GM13977 (cell line): ENCODE results near the gene DNMBP.
"Not testable (repeated sequence)": the region's sequence is repeated elsewhere in the genome, so short reads cannot be mapped to it uniquely, and the experiment has no call there.

Experiments
- DNase-seq: peaks from one replicate; pipeline ENCODE4 v3.0.0; 2012; ENCODE audit warnings: low spot score
- in situ Hi-C: fragments of 300-500 bp; cut with MboI; formaldehyde crosslinking; loops from one replicate; pipeline ENCODE4 v1.12.0; 2022; ENCODE audit warnings: low sequenced_read_pairs, low pct_unique_long_range_greater_than_20kb, mixed read lengths, inconsistent platforms; ENCODE audit not compliant: unreplicated experiment
- TF ChIP-seq, protein P1 (sequence below): IDR thresholded peaks from 2 replicates; pipeline ENCODE4 v1.5.1; 2012; ENCODE audit warnings: mild to moderate bottlenecking, control low read depth; ENCODE audit not compliant: insufficient read depth; ENCODE audit errors: extremely low read depth, missing control alignments

Gene DNMBP

DNA sequence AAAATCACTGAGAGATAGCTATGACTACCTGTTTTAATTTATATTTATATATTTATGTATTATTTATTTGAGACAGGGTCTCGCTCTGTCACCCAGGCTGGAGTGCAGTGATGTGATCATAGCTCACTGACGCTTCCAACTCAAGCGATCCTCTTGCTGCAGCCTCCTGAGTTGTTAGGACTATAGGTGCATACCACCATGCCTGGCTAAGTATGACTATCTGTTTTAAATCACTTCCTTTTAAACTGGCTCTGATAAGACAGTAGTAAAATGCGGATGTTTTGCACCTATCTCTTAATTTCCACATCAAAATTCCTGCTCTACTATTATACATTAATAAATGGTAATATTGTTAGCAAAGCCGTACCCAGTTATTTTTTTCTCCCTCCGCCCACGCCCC, 41.8 kb downstream of the DNMBP start:
- in situ Hi-C loops, result no loop called here
- no peak for DNase-seq
- TF ChIP-seq, protein P1, sequence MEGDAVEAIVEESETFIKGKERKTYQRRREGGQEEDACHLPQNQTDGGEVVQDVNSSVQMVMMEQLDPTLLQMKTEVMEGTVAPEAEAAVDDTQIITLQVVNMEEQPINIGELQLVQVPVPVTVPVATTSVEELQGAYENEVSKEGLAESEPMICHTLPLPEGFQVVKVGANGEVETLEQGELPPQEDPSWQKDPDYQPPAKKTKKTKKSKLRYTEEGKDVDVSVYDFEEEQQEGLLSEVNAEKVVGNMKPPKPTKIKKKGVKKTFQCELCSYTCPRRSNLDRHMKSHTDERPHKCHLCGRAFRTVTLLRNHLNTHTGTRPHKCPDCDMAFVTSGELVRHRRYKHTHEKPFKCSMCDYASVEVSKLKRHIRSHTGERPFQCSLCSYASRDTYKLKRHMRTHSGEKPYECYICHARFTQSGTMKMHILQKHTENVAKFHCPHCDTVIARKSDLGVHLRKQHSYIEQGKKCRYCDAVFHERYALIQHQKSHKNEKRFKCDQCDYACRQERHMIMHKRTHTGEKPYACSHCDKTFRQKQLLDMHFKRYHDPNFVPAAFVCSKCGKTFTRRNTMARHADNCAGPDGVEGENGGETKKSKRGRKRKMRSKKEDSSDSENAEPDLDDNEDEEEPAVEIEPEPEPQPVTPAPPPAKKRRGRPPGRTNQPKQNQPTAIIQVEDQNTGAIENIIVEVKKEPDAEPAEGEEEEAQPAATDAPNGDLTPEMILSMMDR, result no peak

DNA sequence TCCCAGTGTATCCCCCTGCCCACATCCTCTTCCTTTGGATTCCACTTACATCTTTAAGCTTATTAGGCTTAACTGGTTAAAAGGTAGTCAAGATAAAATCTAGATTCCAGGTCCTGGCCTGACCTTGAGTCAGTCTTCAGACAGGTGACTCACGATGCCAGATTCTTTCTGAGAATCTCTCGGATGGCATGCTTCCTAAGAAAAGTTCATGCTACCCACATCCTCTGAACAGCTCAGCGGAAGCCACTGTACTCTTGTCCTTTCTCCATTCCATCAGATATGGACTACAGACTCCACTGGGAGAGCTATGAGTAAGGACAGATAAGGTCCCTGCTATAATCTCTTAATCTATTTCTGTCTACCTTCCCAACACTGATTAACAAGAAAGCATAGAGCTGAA, 43.4 kb downstream of the DNMBP start:
- TF ChIP-seq, protein P1, result no peak
- in situ Hi-C loops, result no loop called here
- no peak for DNase-seq

DNA sequence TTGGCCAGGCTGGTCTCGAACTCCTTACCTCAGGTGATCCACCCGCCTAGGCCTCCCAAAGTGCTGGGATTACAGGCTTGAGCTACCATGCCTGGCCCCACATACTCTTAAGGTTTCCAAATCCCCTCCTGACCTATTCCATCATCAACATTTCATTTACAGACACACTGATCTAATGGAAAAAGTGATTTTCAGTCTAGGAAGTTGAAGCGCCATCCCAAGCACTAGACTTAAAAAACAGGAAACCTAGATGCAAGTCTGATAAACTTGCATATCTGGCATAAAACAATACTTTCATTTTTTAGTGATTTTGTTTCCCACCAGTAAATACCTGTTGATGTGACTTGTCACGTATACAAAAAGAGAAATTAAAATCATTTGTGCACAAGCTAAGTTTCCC, 44.0 kb downstream of the DNMBP start:
- DNase-seq, result no peak
- in situ Hi-C loops, result no loop called here
- TF ChIP-seq, protein P1, result no peak

DNA sequence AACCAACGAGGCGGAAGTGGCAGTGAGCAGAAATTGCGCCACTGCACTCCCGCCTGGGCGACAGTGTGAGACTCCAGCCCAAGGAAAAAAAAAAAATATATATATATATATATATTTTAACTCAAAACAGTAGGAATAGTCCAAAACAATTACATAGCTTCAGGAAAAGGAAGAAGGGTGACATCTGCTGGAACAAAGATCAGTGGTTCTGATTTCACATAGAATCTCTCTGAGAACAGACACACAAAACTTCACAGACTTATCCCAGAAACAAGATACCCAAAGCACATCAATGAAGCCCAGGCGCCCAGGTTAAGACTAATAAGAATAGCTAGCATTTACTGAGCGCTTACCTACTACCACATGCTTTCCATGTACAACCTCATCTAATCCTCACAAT, 45.0 kb downstream of the DNMBP start:
- TF ChIP-seq, protein P1, result no peak
- in situ Hi-C loops, result no loop called here
- DNase-seq, result no peak

DNA sequence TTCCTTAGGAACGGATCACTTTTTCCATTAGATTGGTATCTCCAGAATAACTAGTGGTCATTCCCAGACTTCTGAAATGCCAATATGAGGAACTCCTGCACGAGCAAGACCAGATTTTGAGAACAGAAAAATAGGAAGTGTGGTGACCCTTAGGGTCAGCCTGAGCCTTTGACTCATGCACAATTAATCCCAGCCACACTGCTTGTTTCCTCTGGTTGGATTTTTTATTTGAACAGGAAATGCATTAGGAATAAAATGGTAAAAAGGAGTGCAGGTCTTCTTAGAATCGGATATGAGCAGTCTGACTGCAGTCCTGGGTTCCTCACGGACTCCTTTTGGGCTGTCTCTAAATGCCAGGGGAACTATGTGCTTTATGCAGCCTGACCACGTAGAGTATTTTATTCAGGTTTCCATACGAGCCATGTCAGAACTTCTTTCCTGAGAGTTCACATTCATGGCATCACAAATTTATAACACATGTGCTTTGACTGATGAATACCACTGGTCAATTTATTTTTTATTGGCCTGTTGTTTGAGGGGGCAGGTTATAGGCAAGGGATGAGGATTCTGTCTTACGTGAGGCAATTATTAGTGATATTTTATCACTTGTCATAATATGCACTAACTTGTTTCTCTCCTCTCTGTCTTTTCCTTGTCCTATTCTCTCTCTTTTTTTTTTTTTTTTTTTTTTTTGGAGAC, 46.1 kb downstream of the DNMBP start:
- in situ Hi-C loops, DNase-seq: not testable (repeated sequence)

DNA sequence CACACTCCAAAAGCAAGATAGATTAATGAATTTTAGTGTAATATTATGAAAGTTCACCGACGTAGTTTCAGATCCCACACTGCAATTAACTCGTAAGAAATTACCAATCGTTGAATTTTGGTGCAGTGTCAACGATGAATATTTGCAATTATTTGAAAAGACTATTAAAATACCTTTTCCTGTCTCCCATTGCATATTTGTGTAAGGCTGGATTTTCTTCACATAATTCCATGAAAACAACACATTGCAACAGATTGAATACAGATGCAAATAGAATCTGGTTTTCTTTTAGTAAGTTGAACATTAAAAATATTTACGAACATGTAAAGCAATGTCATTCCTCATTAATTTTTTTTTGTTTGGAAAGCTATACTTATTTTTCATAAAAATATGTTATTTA, 50.9 kb downstream of the DNMBP start:
- no peak for DNase-seq
- TF ChIP-seq, protein P1, result no peak
- in situ Hi-C loops, result no loop called here

DNA sequence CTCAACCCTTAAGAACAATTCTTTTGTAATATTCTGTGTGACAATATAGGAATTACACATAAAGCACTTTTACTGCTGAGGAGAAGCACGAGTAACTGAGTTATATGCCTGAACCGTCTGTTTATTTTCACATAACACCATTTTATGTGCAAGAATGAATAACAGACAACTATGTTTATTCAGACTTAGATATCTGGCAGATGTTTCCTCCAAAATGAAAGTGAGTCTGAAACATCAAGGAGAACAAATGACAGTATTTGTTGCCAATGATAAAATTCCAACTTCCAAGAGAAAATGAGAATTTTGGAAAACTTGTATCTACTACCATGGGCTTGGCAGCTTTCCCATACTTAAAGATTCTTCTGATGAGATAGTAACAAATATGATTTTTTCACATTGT, 51.4 kb downstream of the DNMBP start:
- TF ChIP-seq, protein P1, result no peak
- in situ Hi-C loops, result no loop called here
- no peak for DNase-seq

DNA sequence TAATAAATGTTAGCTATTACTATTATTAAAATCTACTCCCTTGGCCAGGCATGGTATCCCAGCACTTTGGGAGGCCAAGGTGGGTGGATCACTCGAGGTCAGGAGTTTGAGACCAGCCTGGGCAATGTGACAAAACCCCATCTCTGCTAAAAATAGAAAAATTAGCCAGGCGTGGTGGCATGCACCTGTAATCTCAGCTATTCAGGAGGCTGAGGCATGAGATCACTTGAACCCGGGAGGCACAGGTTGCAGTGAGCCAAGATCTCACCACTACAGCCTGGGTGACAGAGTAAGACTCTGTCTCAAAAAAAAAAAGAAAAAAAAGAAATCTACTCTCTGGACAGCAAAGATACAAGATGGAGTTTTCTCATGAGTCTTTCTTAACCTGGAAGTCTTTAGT, 56.2 kb downstream of the DNMBP start:
- DNase-seq, in situ Hi-C loops: not testable (repeated sequence)
